GM21717 (cell line): ENCODE results near the gene SGMS1.
"Not testable (repeated sequence)": the region's sequence is repeated elsewhere in the genome, so short reads cannot be mapped to it uniquely, and the experiment has no call there.

ENCODE experiments used
- ATAC-seq: cut with Tn5 transposase; IDR thresholded peaks from one replicate; pipeline ENCODE4 v1.9.1; 2021; ENCODE audit warnings: mild to moderate bottlenecking, moderate library complexity; ENCODE audit not compliant: unreplicated experiment

The SGMS1 gene

DNA sequence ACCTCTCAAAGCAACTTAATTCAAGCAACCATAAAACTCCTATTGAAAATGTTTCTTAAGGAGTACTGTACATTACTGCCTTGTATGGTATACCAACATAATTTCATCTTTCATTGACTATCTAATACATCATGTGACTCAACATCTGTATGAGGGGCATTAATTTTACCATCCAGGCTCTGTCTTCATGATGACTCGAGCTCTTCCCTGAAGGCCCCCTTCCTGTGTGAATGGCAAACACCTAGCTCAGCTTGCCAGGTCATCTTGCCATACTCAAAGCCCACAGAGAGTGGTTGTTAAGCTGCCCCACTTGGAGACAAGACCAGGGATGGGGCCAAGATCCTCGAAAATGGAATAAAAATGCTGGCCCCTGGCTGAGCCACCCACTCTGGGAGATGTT, 82.4 kb downstream of the SGMS1 start:
- ATAC-seq: no peak

DNA sequence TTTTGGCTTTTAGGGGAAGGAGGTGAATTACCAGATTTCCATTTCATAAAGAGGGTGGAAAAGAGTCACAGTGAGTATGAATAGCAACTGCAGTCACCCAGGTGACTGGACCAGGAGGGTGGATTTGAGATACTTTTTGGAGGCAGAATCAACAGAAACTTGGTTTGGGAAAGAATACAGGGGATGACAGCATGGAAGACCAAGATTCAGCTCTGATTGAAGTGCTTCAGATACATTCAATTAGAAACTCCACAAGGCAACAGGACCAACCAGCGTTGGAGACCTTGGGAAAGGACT, 83.0 kb downstream of the SGMS1 start:
- peak; percentile 10 for ATAC-seq

DNA sequence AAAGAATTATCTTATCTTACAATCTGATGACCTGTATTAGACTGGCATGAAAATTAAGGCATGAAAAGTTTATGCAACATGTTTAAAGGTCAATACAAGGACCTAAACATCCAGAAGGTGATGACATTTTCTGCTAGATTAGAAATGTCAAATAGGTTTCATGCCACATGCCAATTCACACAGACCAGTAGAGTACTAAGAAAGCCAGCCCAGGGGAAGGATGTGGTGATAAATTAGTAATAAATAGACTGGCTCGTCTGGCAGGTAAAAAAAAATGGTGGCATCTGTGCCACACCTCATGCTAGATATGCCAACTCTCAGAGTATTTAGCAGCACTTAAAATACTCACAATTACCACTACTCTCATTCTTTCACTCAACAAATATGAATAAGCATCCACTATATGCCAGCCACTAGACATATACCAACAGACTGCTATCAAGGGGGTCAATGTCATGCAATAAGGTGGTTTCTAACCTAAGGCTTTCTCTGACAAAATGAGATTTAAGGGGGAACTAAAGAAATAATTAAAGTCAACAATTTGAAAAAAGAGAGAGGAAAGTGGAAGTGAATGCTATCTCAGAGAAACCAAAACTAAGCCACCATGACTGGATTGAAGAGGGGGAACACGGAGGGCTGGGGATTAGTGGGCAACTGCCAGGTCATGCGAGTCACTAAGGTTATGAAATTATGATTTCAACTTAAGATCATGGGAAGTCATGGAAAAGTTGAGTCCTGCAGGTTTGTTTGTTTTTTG, 83.5 kb downstream of the SGMS1 start:
- ATAC-seq: peak; percentile 63

DNA sequence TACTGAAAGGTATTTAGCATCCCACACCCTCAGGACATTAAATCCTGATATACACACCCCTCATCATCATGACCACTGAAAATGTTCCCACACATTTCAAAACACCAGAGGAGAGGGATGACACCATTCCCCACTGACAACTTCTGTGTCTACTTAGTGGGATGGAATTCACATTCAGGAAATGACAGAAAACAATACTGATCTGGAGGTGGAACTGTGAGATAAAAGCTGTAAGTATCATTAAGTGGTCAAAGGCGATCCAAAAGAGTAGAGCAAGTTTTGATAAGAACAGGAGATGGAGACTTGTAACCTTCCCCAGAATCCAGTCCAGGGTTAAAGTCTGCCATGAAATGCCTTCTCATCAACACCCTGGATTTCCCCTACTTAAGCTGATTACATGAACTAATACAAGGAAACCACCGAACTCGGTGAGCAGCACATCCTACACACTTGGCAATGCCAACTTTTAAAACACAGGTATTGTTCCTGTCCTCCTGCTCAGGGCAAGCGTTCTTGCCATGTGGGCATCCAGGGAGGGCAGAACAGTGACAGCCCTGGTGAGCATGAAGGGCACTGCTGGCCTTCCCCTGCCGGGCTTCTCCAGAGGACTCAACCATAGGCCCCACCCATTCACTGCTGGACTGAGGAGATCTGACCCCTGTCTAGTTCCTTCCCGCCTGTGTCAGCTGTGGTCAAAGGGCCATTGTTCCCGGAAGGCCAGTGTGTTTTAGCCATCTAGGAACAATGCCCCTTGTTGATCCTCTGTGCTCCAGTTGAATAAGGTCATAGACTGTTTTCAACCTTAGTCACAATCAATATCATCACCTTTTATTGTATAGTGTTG, 85.0 kb downstream of the SGMS1 start:
- ATAC-seq: peak; percentile 53

DNA sequence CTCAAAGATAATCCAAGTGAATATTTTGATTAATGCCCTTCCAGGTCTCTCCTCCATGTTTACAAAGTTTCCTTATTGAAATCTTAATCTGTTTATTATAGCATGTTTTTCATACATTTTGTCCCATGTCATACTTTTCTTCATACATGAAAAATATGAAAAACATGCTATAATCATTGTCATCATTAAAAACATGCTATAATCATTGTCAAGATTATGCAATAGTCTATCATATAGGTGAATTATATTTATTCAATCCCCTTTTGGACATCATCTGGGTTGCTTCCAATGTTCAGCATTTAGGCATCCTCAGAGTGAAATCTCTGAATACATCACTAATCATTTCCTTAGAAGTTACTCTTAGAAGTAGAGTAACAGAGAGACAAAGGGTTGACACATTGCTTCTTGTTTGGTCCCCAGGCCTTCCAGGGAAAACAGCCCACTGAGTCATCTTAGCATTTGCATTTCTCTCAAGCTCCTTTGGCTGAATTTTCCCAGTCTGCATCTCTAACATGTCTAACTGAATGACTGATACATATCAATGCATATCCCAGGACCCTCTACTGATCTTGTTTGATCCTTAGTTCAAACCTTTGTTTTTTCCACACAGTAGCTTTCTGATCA, 87.0 kb downstream of the SGMS1 start:
- ATAC-seq: no peak

DNA sequence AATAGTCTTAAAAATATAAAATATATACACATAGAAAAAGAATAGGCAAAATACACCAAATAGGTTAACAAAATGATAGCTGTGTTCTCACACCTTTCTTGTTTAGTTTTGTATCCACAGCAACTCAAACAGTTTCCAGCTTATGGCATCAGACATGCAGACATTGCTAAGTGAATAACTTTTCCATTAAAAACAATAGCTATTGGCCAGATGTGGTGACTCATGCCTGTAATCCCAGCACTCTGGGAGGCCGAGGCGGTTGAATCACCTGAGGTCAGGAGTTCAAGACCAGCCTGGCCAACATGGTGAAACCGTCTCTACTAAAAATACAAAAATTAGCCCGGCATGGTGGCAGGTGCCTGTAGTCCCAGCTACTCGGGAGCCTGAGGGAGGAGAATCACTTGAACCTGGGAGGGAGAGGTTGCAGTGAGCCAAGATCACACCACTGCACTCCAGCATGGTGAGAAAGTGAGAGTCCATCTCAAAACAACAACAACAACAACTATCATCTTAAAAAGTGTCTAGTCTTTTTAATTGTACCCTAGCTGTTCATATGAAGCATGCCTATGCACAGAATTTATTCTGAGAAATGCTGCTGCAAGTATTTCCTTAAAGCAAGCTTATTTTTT, 88.9 kb downstream of the SGMS1 start:
- ATAC-seq: not testable (repeated sequence)

DNA sequence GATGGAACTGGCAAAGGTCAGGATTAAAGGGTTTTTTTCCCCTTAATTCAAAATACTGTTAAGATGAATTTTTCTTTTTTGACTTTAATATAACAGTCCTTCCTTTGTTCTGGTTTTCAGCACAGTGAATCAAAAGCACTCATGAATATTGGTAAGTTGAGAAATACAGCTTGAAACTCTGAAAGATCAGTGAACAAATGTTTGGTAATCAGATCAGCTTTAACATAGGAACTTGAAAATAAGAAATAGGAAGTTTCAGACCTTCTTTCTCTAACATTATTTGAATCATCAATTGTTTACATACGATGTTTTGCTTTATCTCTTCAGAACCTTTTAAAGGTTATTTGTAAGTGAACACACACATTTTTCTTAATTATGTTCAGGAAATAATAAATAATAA, 90.5 kb downstream of the SGMS1 start:
- no peak for ATAC-seq

DNA sequence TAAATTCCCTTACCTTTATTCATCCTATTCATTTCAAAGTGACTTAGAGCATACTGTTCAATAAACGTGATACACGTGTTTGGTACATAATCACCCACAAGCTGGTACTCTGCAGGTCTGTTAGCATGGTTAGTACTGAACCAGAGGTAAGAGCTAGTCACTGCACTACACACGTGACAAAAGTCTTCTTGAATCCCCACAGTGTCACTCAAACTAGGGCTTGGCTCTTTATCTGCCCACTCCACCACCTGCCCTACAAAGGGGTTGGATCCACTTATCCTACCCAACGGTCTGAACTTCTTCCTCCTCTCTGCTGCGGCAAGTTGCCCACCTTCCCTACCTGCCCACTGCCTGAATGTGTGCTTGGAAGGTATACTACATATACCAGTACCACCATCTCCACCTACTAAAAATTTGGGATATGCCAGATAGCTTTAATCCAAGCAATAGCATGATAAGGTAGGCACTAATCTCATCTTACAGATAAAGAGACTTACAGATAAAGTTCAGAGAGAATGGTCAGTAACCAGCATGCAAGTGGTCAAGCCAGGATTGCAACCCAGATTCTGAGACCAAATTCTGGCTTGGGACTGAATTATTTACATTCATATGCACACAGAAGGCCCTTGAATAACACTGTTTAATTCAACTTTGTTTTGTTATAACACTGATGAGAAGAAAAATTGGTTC, 92.2 kb downstream of the SGMS1 start:
- no peak for ATAC-seq

DNA sequence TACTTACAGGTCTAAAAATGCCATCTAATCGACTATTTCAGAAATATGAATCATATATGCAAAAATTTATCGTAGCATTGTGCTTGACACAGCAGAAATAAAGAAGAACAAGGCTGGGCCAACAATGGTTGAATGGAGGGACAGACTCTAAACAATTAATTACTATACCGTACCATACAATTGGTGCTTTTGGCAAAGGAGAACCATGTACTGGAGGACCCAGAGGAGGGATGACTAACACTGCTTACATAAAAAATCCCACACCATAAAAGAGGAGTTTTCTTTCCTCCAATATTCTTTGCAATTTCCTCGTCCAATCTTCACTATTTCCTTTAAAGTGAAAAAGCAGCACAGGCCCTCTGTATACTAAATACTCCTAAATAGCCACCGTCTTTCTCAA, 94.1 kb downstream of the SGMS1 start:
- no peak for ATAC-seq

DNA sequence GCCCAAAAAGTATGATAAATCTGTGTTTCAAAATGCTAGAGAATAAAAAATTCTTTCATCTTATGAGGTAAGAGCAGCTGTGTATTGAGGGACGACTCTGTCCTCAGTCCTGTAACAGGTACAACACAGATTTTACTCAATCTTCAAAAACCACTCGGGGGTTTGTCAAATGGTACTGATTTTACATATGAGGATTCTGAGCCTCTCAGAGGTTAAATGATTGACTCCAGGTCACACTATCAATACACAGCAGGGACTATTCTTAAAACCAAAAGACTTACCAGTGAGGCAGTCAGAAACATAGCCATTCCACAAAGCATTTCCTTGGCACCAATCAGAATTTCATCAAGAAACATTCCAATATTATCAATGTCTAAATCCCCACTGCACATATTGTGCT, 95.5 kb downstream of the SGMS1 start:
- no peak for ATAC-seq

DNA sequence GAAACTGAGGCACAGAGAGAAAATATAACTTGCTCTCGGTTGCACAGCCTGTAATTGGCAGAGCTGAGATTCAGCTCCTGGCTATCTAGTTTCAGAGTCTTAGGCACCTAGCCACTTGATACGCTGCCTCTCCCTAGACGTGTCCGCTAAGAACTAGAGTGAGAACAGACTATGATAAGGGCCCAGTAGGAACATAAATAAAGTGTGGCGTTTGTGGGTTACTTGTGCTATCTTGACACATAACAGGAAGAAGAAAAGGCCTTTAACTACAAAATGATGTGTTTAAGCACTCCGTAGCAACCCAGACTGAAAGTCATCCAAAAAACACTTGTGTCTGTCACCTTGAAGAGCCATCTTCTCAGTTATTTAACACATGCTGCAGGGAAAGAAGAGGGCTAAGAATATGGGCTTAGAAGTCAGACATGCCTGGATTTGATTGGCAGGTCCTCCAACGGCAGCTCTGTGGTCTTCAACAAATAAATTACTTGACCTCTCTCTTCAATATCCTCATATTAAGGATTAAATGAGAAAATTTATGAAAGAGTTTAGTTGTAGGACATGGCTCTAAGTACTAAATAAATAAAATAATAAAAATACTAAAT, 96.2 kb downstream of the SGMS1 start:
- ATAC-seq: no peak

DNA sequence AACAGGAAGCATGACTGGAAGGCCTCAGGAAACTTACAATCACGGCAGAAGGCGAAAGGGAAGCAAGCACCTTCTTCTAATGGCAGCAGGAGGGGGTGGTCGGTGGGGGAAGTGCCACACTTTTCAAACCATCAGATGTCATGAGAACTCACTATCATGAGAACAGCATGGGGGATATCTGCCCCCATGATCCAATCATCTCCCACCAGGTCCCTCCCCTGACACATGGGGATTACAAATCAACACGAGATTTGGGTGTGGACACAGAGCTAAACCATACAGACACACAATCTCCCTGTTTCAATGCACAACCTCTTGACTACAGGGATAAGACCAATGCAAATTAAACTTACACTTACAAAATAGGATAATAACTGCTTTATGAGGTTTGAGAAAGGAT, 97.6 kb downstream of the SGMS1 start:
- no peak for ATAC-seq

DNA sequence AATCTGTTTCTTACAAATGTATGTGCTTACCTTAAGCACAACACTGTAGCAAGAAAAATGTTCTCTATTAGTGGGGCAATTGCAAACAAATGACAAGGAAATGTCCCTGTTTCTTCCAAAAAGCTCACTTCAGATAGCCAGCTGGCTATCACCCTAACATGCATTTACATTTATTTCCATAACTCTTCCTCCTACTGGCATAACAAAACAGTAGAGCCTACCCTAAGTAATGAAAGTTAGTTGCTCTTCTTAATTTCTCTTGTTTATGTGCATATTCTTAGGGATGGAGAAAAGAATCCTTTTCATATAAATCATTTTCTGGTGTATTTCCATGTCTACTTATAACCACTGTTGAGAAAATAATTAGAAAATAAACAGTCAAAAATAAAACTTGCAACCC, 100.4 kb downstream of the SGMS1 start:
- ATAC-seq: no peak

DNA sequence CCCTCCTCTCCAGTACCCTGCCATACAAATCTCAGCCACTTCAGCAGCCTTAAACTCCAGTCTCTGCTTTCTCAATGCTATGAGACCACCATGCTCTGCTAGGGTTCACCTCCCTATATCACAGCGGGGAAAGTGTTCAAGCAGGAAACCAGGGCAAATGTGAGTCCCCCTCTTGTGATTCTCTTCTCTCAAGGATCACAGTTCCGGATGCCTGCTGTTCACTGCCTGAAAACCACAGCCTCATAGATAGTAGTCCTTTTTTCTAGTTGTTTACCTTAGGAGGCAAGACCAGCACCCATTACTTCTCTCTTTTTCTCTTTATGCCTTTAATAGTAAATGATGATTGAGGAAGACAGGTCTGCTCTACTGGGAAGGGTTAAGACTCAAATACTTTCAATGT, 100.8 kb downstream of the SGMS1 start:
- ATAC-seq: no peak

DNA sequence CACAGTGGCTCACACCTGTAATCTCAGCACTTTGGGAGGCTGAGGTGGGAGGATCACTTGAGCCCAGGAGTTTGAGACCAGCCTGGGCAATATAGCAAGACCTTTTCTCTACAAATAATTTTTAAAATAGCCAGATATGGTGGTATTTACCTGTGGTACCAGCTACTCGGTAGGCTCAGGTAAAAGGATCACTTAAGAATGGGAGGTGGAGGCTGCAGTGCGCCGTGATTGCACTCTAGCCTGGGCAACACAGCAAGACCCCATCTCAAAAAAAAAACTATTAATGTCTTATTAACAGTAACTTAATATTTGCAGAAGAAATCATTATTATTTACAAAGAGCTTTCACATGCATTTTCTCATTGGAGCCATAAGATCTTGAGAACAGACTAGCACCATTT, 103.6 kb downstream of the SGMS1 start:
- ATAC-seq: no peak

DNA sequence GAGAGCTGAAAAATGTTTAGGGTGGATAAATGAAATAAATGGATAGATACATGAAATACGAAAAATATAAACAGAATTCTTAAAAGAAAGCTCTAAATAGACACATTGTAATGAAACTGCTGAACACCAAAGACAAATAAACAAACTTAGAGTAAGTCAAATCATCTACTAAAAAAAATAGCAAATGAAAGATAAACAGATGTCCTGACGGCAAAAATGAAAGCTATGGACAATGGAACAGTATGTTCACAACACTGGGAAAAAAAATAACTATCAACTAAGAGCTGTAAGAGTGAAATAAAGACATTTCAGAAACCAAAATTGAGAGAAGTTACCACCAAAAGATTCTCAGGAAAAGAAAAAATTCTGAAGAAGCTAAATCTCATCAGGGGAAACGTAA, 106.1 kb downstream of the SGMS1 start:
- no peak for ATAC-seq

DNA sequence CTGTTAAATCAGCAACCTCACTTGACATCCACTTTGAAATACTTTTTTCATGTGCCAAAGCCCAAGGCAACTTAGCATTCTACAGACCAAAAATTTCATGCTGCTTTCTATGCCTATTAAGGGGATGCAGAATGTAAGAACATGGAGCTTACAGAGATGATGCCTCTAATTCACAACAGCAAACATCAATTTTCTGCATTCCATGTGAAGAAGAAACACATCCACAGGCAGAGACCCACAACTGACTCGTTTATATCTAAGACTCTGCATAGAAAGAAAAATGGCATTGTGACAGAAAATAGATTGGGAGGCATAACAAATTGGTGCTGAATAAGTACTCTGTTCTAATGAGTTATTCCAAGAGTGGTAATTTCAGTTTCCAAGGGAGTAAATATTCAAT, 107.6 kb downstream of the SGMS1 start:
- no peak for ATAC-seq

DNA sequence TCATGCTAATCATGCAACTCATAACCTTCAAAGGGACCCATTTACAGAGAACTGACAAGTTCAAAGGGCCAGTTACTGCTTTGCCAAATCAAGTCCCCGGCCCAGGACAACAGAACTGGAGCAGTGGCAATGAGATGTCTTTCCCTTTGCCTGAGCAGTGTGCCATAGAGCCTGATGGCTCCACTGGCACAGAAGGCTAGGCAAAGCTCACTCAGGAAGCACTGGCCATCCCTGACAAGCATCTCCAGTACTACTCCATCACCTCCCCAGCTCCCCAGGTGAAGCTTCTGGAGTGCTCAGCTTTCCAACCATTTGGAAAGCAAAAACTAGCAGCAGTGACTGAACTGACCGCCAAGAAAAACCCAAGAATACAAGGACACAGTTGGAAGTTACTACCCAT, 108.3 kb downstream of the SGMS1 start:
- ATAC-seq: no peak

DNA sequence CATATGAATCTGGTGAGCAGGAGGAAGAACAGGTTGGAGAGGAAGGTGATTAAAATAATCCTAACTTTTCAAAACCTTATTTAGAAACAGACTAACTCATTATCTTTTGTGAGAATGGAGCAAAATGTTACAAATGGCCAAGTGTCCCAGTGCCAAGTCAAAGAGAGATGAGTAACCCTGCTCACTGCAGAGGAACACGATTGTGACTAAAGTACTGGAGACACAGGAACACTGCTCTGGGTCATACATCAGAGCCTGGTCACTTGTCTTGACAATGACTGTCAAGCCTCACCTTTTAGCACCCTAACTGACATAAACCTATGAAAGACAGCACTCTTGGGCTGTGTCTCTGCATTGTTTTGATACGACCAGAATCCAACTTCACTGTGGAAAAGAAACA, 108.8 kb downstream of the SGMS1 start:
- no peak for ATAC-seq

DNA sequence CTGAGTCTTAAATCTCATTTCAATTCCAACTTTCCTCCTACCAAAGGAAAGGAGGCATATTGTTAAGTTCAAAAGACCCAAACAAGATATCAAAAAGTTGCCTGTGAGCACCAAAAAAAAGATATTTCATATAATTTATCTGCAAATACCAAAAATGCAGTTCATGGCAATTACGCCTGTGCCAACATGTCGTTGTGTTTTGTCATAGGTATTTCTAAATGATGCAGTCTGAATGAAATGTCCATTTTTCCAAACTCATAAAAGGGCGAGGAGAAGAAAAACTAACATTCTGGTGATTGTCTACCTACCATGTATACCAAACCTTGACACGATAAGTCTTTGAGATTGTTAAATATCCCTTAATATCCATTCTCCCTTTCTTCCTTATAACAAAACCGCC, 109.8 kb downstream of the SGMS1 start:
- no peak for ATAC-seq
